ENCODE results near the gene GPR183.

Gene GPR183

GRCh38 chr13:99307648-99308339, 595 bp upstream of the GPR183 start:
- Histone ChIP-seq H3K27me3 (ENCODE audit: low read length) (no peaks in the 10 kb centered on the region), H4K20me1 (ENCODE audit: low read depth, low read length) (no peaks in the 10 kb centered on the region), H3K9me3 (ENCODE audit: insufficient read depth, low read length) (no peaks in the 10 kb centered on the region), H3K4me3 (ENCODE audit: insufficient read depth, low read length, poor library complexity, severe bottlenecking) (no peak overlapping the region), H3K9ac (ENCODE audit: low read length) (no peak overlapping the region), H3K27ac (ENCODE audit: low read depth, low read length) (no peak overlapping the region), H3K4me2 (ENCODE audit: low read depth, low read length, poor library complexity, severe bottlenecking) (no peak overlapping the region), H2AFZ (ENCODE audit: low read depth, low read length, severe bottlenecking) (no peak overlapping the region), H3K9me2 (replicated peaks; ENCODE audit: insufficient read depth, low read length) (no peaks in the 10 kb centered on the region), H3F3A (ENCODE audit: insufficient read depth) (no peaks in the 10 kb centered on the region), H3K79me2 (ENCODE audit: insufficient read depth, low read length) (no peaks in the 10 kb centered on the region), H3K36me3 (ENCODE audit: low read length) (no peaks in the 10 kb centered on the region)
- no peak for TF ChIP-seq CTCF (IDR thresholded peaks at IDR 0.05; ENCODE audit: insufficient read depth, low read length, poor library complexity, severe bottlenecking)
- TF ChIP-seq EZH2phosphoT487 (conservative IDR thresholded peaks at IDR 0.05; ENCODE audit: low read length) = no peak

GRCh38 chr13:99305566-99305965, 1.6 kb downstream of the GPR183 start:
- H3K4me3 ChIP-seq (ENCODE audit: insufficient read depth, low read length, poor library complexity, severe bottlenecking) = no peak overlapping the region
- no peaks in the 10 kb centered on the region for H3K27me3 ChIP-seq (ENCODE audit: low read length)
- no peaks in the 10 kb centered on the region for H3K79me2 ChIP-seq (ENCODE audit: insufficient read depth, low read length)
- H3K27ac ChIP-seq (ENCODE audit: low read depth, low read length) = no peak overlapping the region
- no peaks in the 10 kb centered on the region for H3F3A ChIP-seq (ENCODE audit: insufficient read depth)
- TF ChIP-seq EZH2phosphoT487 (conservative IDR thresholded peaks at IDR 0.05; ENCODE audit: low read length) = no peak
- no peaks in the 10 kb centered on the region for H3K9me3 ChIP-seq (ENCODE audit: insufficient read depth, low read length)
- no peaks in the 10 kb centered on the region for H3K36me3 ChIP-seq (ENCODE audit: low read length)
- no peaks in the 10 kb centered on the region for H4K20me1 ChIP-seq (ENCODE audit: low read depth, low read length)
- H3K9me2 ChIP-seq (replicated peaks; ENCODE audit: insufficient read depth, low read length) = no peaks in the 10 kb centered on the region
- no peak overlapping the region for H3K9ac ChIP-seq (ENCODE audit: low read length)
- no peak overlapping the region for H3K4me2 ChIP-seq (ENCODE audit: low read depth, low read length, poor library complexity, severe bottlenecking)
- H2AFZ ChIP-seq (ENCODE audit: low read depth, low read length, severe bottlenecking) = no peak overlapping the region

- Histone ChIP-seq H3K27ac (ENCODE audit: low read depth, low read length) (no peak overlapping the region), H3K27me3 (ENCODE audit: low read length) (no peaks in the 10 kb centered on the region), H3K79me2 (ENCODE audit: insufficient read depth, low read length) (no peaks in the 10 kb centered on the region), H3K4me2 (ENCODE audit: low read depth, low read length, poor library complexity, severe bottlenecking) (no peak overlapping the region), H3K36me3 (ENCODE audit: low read length) (no peaks in the 10 kb centered on the region), H2AFZ (ENCODE audit: low read depth, low read length, severe bottlenecking) (no peak overlapping the region), H3K9me2 (replicated peaks; ENCODE audit: insufficient read depth, low read length) (no peaks in the 10 kb centered on the region), H3K9ac (ENCODE audit: low read length) (no peak overlapping the region), H3F3A (ENCODE audit: insufficient read depth) (no peaks in the 10 kb centered on the region), H3K4me3 (ENCODE audit: insufficient read depth, low read length, poor library complexity, severe bottlenecking) (no peak overlapping the region), H3K9me3 (ENCODE audit: insufficient read depth, low read length) (no peaks in the 10 kb centered on the region), H4K20me1 (ENCODE audit: low read depth, low read length) (no peaks in the 10 kb centered on the region)
- TF ChIP-seq EZH2phosphoT487 (conservative IDR thresholded peaks at IDR 0.05; ENCODE audit: low read length) (no peak), CTCF (IDR thresholded peaks at IDR 0.05; ENCODE audit: insufficient read depth, low read length, poor library complexity, severe bottlenecking) (no peak)
Measured at GRCh38 chr13:99305158-99305557, 2.0 kb downstream of the GPR183 start.

GRCh38 chr13:99304541-99304940, 2.7 kb downstream of the GPR183 start:
- Histone ChIP-seq H3K79me2 (ENCODE audit: insufficient read depth, low read length) (no peaks in the 10 kb centered on the region), H3K27ac (ENCODE audit: low read depth, low read length) (no peak overlapping the region), H3F3A (ENCODE audit: insufficient read depth) (no peaks in the 10 kb centered on the region), H3K9me2 (replicated peaks; ENCODE audit: insufficient read depth, low read length) (no peaks in the 10 kb centered on the region), H3K27me3 (ENCODE audit: low read length) (no peaks in the 10 kb centered on the region), H3K36me3 (ENCODE audit: low read length) (no peaks in the 10 kb centered on the region), H2AFZ (ENCODE audit: low read depth, low read length, severe bottlenecking) (no peak overlapping the region), H3K9ac (ENCODE audit: low read length) (no peak overlapping the region), H3K4me3 (ENCODE audit: insufficient read depth, low read length, poor library complexity, severe bottlenecking) (no peak overlapping the region), H4K20me1 (ENCODE audit: low read depth, low read length) (no peaks in the 10 kb centered on the region), H3K4me2 (ENCODE audit: low read depth, low read length, poor library complexity, severe bottlenecking) (no peak overlapping the region), H3K9me3 (ENCODE audit: insufficient read depth, low read length) (no peaks in the 10 kb centered on the region)
- TF ChIP-seq CTCF (IDR thresholded peaks at IDR 0.05; ENCODE audit: insufficient read depth, low read length, poor library complexity, severe bottlenecking) (no peak), EZH2phosphoT487 (conservative IDR thresholded peaks at IDR 0.05; ENCODE audit: low read length) (no peak)
